Adrenal gland (tissue), 12 donors: ENCODE results near the gene FOLR1. TPM values are rescaled to one million over a fixed set of nuclear protein-coding genes. Genes with fewer than 3 reads are reported as not detected.
"Not testable (repeated sequence)": the region's sequence is repeated elsewhere in the genome, so short reads cannot be mapped to it uniquely, and the experiment has no call there.

ENCODE experiments used
- DNase-seq, 7 donors: peaks; one replicate each; pipeline ENCODE4 v3.0.0-alpha.2; 2019 to 2020
- H3K27ac ChIP-seq, 5 donors: fragments of 200-600 bp; sonication (generic) in 4 of 5; 1 replicate in 3 of 5; 2 replicates in 2 of 5; pipeline versions ENCODE4 v1.5.1 to v1.8.0; 2016 to 2020; ENCODE audit warnings: mild to moderate bottlenecking in 1 of 5
- H3K27me3 ChIP-seq: fragments of 200-600 bp; 2 replicates; pipeline ENCODE4 v1.8.0; 2021
- H3K36me3 ChIP-seq, 2 donors: fragments of 200-600 bp; replicated peaks in 1 of 2; 1 replicate in 1 of 2; 2 replicates in 1 of 2; pipeline versions ENCODE4 v1.5.1 to v1.8.0; 2018 to 2022
- H3K4me1 ChIP-seq, 2 donors: fragments of 200-600 bp; replicated peaks in 1 of 2; 1 replicate in 1 of 2; 2 replicates in 1 of 2; pipeline versions ENCODE4 v1.5.1 to v1.8.0; 2018 to 2021
- H3K4me3 ChIP-seq, 4 donors: fragments of 200-600 bp; sonication (generic) in 3 of 4; one replicate each; pipeline ENCODE4 v1.5.1; 2016 to 2018
- H3K9me3 ChIP-seq, 3 donors: fragments of 200-600 bp; sonication (generic) in 1 of 3; replicated peaks in 1 of 3; 1 replicate in 2 of 3; 2 replicates in 1 of 3; pipeline versions ENCODE4 v1.5.1 to v1.8.0; 2016 to 2021
- CTCF ChIP-seq, 6 experiments: fragments of 450-650 bp in 4 of 6; fragments of 200-600 bp in 2 of 6; sonication (generic) in 1 of 6; IDR thresholded peaks; 1 replicate in 5 of 6; 2 replicates in 1 of 6; pipeline versions ENCODE4 v1.5.1 to v1.8.0; 2016 to 2021; ENCODE audit warnings: antibody characterized with exemption in 6 of 6, mild to moderate bottlenecking in 2 of 6, moderate library complexity in 1 of 6
- POLR2A ChIP-seq, 2 donors: fragments of 450-650 bp; IDR thresholded peaks; one replicate each; pipeline ENCODE4 v1.6.1; 2017; ENCODE audit warnings: antibody characterized with exemption in 2 of 2, mild to moderate bottlenecking in 2 of 2, moderate library complexity in 1 of 2
- WGBS, 4 donors: extraction: QIAGEN DNeasy Blood & Tissue Kit in 2 of 4; methylation state at CpG; one replicate each; pipeline versions ENCODE4 v1.1.5 to v1.1.7; 2013 to 2017; 5-methylcytosine and 5-hydroxymethylcytosine counted together
- intact Hi-C, 2 donors: fragments of 100-400 bp; cut with DNase I; formaldehyde crosslinking; loops; one replicate each; pipeline versions ENCODE4 v1.14.1 to v1.15.0; 2022 to 2023
- polyA plus RNA-seq, 3 donors: library from polyadenylated mRNA; stranded (reverse); fragments of 200-250 nt in 2 of 3; fragments of 350-450 nt in 1 of 3; fragmentation: Illumina TruSeq in 1 of 3; extraction: RNeasy Lipid Tissue Mini Kit (QIAGEN cat#74804) in 1 of 3; gene quantifications; one replicate each; pipeline ENCODE4 v1.2.3, GENCODE V29; 2013 to 2014
- total RNA-seq, 9 donors: library from RNA; depleted of rRNA in 4 of 9; stranded (reverse); fragments of >200 nt in 4 of 9; fragments of 120-200 nt in 1 of 9; fragmentation: NEBNext Ultra II Directional in 1 of 9; extraction: Animal tissue kit (Norgen Biotek cat#: 25700) in 1 of 9; gene quantifications; one replicate each; pipeline versions ENCODE4 v1.1.0 to v1.2.4, GENCODE V29; 2013 to 2023
- donor health status: healthy with polysubstance abuse.
- donor health status: Bipolar disorder and iron deficiency.
- donor health status: DM: yes; HTN: yes; CAD: no.
- donor health status: DM: no; HTN: no; CAD: no.
- donor health status: DM: no; HTN: no; CAD: no.
- donor health status: DM: yes; HTN: yes; CAD: no.

FOLR1 gene
- total and polyA plus RNA-seq, 12 donors: 0.57 to 7.2 (median 1.4) TPM

GRCh38 chr11:72179804-72180396, 12.0 kb upstream of the FOLR1 start:
- TF ChIP-seq CTCF (IDR thresholded peaks at IDR 0.05) (no peak), POLR2A (IDR thresholded peaks at IDR 0.05) (no peak)
- intact Hi-C loops: no loop called here
- H3K4me3 ChIP-seq: no peak overlapping the region
- H3K9me3 ChIP-seq: no peaks in the 10 kb centered on the region
- no peak for DNase-seq
- no peak overlapping the region for H3K27ac ChIP-seq
- no peaks in the 10 kb centered on the region for H3K4me1 ChIP-seq
- H3K27me3 ChIP-seq: no peaks in the 10 kb centered on the region
- 77 to 88% (median 79%) methylated on average over 4 of the region's 4 CpGs for WGBS, 4 donors
- H3K36me3 ChIP-seq: no peaks in the 10 kb centered on the region

GRCh38 chr11:72180892-72181552, 10.9 kb upstream of the FOLR1 start:
- H3K36me3 ChIP-seq, intact Hi-C loops, DNase-seq, H3K4me1 ChIP-seq, H3K4me3 ChIP-seq, H3K27me3 ChIP-seq, H3K27ac ChIP-seq, H3K9me3 ChIP-seq: not testable (repeated sequence)
- 66 to 78% (median 68%) methylated on average over 6 to 7 of the region's 7 CpGs for WGBS, 4 donors

GRCh38 chr11:72181553-72181958, 10.4 kb upstream of the FOLR1 start:
- H3K4me3 ChIP-seq, H3K4me1 ChIP-seq, H3K9me3 ChIP-seq, H3K36me3 ChIP-seq, intact Hi-C loops, DNase-seq, H3K27me3 ChIP-seq, H3K27ac ChIP-seq: not testable (repeated sequence)
- WGBS, 4 donors: 54 to 81% (median 76%) methylated on average over 3 of the region's 3 CpGs

GRCh38 chr11:72188267-72188666, 3.7 kb upstream of the FOLR1 start:
- H3K9me3 ChIP-seq: no peaks in the 10 kb centered on the region
- no peak for DNase-seq
- no peak overlapping the region for H3K27ac ChIP-seq
- intact Hi-C loops: no loop called here
- H3K27me3 ChIP-seq: no peaks in the 10 kb centered on the region
- no peak for TF ChIP-seq POLR2A (IDR thresholded peaks at IDR 0.05)
- no peak for TF ChIP-seq CTCF (IDR thresholded peaks at IDR 0.05)
- no peaks in the 10 kb centered on the region for H3K4me1 ChIP-seq
- WGBS, 4 donors: 82 to 92% (median 87%) methylated on average over 1 of the region's 1 CpG
- H3K36me3 ChIP-seq: no peaks in the 10 kb centered on the region
- no peak overlapping the region for H3K4me3 ChIP-seq

GRCh38 chr11:72189455-72190250, 2.3 kb upstream of the FOLR1 start:
- no peak for TF ChIP-seq POLR2A (IDR thresholded peaks at IDR 0.05)
- TF ChIP-seq CTCF (IDR thresholded peaks at IDR 0.05): no peak
- no peaks in the 10 kb centered on the region for H3K27me3 ChIP-seq
- intact Hi-C loops: no loop called here
- 64 to 81% (median 78%) methylated on average over 3 of the region's 3 CpGs for WGBS, 4 donors
- no peaks in the 10 kb centered on the region for H3K36me3 ChIP-seq
- peak in 5 of 7 donors; percentile 20 to 38 (median 29) for DNase-seq
- no peak overlapping the region for H3K4me3 ChIP-seq
- no peaks in the 10 kb centered on the region for H3K4me1 ChIP-seq
- no peak overlapping the region for H3K27ac ChIP-seq
- H3K9me3 ChIP-seq: no peaks in the 10 kb centered on the region
